Activated CD4-positive, alpha-beta T cell treated with anti-CD3 and anti-CD28 coated beads, Interleukin-2, Interleukin-4, amounts not matched to agents 100 ng/mL and 50 ng/mL, durations not matched to agents 16 hours and 8 hours (primary cell): ENCODE data around the gene MVK.

Experiments
- DNase-seq: peaks from one replicate; pipeline ENCODE4 v3.0.0-alpha.2; 2020; ENCODE audit warnings: low spot score

Gene MVK

DNA sequence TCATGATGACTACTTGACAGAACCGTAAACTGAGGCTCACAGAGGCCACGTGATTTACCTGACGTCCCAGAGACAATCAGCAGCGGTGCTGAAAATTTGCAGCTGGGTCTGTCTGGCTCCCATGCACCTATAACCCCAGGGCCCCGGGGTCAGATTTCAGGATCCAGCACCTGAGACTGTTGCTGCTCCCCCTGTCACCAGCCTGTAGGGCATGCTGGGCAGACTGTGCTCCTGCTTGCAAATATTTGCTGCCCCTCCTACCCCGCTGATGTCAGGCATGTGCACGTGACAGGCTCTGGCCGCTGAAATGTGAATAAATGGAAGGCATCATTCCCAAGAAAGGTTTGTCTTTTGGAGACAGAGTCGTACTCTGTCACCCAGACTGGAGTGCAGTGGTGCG lies 6.3 kb upstream of the MVK start:
- DNase-seq, result no peak

DNA sequence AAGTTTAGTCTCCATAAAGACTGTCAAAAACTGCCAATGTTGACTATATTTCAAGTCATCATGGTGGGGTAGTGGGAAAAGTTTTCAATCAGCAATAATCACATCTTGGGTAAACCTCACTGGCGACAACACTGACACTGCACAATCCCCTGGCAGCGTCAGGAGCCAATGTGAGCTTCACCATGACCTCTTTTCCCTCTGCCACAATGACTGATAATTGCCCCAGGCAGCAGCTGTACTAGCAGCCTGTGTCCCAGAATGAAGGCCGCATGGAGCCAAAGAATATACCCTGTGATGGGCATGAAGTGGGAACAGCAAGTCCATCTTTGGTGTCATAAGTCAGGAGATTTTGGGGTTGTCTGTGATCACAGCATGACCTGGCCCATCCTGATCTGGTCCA lies 5.6 kb upstream of the MVK start:
- no peak for DNase-seq

DNA sequence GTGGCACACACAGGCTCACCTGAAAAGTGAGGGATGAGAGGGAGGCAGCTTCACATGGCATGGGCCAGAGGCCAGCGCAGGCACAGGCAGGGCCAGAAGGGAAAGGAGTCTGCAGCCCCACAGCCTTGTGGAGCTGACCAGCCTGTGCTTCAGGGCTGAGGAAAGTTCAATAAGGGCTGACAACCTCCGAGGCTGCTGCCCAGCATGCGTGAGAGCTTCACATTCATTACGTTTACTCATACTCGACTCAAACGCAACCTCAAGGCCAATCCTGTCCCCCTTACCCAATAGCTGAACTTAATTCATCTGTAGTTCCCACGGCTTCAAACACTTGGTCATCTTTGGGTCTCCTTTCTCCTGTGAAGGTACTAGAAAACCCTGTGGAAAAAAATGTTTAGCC lies 5.1 kb upstream of the MVK start:
- no peak for DNase-seq

DNA sequence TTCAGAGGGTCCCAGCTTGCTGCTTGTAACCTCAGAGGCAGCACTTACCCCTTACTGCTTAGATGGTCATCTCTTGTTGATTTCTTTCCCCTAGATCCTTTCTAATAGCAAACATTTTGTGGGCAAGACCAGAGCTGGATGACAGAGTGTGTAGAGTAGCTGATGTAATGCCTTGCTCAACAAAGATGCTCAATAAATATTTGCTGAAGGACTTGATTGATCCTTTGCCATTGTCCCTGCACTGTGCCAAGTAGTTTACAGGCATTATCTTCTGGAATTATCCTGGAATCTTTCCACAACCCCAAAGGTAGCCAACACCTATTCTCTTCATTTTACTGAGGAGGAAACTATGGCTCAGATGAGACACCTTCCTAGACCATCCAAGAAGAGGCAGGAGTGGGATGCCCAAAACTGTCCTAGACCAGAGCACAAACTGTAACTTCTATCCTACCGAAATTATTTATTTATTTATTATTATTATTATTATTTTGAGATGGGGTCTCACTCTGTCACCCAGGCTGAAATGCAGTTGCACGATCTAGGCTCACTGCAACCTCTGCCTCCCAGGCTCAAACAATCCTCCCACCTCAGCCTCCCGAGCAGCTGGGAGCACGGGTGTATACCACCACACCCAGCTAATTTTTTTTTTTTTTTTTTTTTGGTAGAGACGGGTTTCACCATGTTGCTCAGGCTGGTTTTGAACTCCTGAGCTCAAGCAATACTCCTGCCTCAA lies 1.7 kb upstream of the MVK start:
- DNase-seq, result no peak

DNA sequence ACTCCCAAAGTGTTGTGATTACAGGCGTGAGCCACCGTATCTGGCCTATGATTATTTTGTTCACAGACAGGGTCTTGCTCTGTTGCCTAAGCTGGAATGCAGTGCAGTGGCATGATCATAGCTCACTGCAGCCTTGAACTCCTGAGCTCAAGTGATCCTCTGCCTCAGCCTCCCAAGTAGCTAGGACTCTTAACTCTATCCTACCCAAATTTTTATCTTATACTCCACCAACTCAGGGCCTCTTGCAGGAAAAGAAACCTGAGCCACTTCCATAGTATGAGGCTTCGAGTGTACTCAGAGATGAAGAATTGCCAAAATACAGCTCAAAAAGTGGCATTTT lies 1.1 kb upstream of the MVK start:
- no peak for DNase-seq

DNA sequence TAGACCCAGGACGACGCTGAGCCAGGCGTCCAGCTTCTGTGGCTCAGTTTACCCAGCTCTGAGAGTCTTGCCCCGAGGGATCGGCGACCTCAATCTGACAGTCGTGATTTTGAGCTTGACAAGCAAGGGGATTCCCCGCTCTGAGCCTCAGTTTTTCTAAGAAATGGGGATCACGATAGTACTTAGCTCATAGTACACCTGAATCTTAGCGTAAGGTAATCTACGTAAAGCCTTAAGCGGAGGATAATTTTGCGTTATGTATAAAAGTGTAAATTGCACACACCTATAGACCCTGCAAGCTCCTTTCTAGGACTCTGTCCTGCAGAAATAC lies 285 bp downstream of the MVK start:
- DNase-seq, result no peak

DNA sequence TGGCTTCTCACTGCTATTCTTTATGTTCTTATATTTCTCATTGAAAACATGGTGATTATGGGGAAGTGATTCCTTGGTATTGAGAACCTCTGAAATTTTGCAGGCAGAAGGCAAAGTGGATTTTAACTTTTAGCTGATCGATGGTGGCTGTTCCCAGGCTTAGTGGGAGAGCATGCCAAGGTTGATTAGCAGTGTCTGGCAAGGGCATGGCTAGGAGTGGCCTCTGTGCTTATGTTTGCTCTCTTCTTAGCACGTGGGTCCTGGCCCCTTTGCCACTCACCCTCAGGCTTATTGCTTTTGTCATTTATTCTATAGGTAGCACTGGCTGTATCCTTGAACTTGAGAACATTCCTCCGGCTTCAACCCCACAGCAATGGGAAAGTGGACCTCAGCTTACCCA lies 2.1 kb downstream of the MVK start:
- DNase-seq, result no peak

DNA sequence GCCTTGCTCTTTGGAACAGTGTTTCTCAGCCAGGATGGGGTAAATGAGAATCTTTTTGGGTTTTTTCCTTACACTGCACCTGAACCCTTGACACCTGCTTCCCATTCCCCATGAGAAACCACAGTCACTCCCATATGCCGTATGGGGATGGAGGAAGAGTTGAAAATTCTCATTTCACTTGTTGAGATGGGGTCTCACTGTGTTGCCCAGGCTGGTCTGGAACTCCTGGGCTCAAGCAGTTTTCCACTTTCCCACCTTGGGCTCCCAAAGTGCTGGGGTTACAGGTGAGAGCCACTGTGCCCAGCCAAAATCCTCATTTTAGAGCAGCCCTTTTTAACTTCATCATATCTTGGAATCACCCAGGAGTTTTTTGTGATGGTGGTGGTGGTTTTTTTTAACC lies 3.7 kb downstream of the MVK start:
- DNase-seq, result no peak

DNA sequence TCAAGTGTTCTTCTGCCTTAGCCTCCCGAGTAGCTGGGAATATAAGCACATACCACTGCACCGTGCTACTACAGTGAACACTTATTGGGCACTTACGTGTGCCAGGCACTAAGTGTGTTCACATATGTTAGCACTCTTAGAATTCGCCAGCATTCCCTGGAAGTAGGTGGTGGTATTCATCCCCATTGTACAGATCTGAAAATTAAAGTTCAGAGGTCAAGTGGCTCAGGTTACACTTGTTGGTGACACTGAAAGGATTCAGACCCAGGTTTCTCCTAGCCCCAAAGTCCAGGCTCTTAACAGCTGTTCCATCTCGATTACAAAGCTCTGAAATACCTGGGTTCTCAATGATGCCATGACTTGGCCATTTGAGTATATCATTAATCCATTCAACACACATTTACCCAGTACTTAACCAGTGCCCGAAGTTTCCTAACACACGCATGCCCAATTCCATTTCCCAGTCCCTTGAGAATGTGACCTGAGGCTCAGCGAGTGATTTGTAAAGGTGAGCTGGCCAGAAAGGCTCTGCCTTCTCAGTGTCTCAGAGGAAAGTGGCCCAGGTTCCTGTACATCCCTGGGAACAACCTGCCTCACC lies 4.8 kb downstream of the MVK start:
- no peak for DNase-seq

DNA sequence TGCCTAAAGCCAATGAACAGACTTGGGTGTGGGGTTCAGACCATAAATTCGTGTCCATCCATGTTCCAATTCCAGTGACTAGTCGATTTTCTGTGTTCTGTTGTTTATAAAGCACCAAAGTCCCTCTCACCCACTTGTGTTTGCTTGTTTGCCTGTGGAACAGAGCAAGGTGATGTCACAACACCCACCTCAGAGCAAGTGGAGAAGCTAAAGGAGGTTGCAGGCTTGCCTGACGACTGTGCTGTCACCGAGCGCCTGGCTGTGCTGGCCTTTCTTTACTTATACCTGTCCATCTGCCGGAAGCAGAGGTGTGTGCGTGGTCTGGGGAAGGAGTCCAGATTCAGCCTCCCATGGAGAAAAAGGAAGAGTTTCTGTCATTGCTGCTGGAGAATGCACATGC lies 6.0 kb downstream of the MVK start:
- no peak for DNase-seq

DNA sequence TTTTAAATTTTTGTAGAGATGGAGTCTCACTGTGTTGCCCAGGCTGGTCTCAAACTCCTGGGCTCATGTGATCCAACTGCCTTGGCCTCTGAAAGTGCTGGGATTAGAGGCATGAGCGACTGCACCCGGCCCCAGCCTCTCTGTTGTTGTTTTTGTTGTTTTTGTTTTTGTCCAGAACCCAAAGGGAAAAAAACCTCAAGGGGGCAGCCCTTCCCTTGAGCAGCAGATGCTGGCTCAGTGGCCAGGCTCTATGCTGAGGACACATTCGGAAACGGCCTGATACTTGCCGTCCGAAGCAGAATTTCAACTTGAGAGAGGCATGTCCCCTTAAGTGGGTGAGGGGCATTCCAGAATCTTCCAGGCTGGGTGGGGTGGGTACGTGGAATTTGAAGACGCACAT lies 6.7 kb downstream of the MVK start:
- DNase-seq, result no peak

DNA sequence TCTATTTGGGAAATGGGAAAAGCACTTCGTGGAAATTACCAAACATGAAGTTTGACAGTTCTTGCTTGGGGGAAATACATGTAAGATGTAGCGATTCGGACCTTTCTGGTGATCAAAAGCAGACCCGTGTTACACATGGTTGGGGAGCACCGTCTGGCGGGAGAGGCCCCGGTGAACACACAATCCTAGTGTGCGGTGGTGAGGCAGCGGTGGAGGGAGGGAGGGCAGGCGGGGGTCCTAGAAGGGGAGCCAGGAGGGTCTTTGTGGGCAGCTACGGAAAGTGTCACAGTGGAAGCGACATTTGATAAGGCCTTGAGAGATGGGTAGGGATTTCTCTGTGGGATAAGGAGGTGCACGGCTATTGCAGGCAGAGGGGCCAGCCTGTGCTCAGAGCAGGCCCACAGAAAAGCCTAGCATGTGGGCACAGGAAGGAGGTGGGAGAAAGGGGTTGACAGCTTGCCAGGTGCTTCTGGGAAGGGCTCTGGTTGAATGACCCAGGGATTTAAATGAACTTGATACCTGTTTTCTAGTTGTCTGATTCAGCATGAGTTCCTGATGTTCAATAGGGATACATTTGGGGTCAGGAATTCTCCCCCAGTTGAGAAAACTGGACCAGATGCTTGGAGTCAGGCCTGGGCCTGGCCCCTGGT lies 7.2 kb downstream of the MVK start:
- DNase-seq, result no peak

DNA sequence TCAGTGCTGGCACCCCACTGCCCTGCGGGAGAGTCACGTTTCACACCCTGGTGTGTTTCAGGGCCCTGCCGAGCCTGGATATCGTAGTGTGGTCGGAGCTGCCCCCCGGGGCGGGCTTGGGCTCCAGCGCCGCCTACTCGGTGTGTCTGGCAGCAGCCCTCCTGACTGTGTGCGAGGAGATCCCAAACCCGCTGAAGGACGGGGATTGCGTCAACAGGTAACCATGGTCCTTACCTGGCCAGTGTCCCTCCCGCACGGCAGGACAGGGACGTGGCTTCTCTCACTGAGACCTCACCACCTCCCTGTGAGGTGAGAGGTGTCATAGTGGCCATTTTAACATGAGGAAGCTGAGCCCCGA lies 7.7 kb downstream of the MVK start:
- no peak for DNase-seq

DNA sequence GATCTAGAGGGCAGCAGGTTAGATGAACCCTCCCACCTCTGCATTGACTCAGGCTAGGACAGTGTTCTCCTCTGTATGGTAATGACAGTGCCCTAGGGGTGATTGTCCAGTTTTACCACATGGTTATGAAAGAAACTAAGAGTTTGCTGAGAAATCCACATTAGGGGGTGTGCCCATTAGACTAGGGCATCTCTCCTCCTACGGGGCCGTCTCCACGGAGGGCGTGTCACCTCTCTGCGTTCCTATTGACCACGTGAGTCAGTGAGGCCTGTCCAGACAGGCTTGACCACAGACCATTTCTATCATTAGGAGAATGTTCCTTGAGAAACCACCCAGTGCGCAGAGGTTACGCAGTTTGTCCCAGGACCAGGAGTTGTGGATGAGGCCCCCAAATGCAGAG lies 8.3 kb downstream of the MVK start:
- no peak for DNase-seq

DNA sequence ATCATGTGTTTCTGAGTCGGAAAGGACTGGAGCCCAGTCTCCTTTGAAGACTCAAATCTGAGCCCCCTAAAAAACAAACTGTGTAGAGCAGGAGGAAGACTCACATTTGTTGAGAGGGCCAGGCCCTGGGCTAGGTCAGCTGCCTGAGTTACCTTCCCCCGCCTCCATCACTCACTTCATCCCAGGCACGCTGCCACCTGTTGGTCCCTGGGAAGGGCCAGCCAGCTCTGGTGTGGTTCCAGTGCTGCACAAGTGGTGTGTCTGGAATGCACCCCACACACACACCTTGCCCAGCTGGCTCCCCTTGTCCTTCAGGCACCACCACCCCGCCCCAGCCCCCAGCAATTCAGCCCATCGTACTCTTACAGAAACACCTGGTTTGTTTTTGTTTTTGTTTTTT lies 9.0 kb downstream of the MVK start:
- no peak for DNase-seq

DNA sequence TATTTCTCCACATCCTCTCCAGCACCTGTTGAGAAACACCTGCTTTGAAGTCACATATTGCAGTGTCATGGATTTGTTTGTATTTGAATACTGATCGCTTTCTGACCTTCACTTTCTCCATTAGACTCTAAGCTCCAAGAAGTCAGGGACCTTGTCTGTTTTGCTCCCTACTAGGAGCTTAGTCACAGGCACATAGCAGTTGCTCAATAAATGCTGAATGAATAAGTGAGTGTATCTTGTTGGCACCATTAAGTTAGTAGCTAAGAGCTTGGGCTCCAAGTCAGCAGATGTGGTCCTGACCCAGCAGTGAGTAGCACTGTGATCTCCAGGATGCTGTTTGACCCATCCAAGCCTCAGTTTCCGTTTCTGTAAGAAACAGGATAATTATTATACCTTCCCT lies 10.1 kb downstream of the MVK start:
- DNase-seq, result no peak

DNA sequence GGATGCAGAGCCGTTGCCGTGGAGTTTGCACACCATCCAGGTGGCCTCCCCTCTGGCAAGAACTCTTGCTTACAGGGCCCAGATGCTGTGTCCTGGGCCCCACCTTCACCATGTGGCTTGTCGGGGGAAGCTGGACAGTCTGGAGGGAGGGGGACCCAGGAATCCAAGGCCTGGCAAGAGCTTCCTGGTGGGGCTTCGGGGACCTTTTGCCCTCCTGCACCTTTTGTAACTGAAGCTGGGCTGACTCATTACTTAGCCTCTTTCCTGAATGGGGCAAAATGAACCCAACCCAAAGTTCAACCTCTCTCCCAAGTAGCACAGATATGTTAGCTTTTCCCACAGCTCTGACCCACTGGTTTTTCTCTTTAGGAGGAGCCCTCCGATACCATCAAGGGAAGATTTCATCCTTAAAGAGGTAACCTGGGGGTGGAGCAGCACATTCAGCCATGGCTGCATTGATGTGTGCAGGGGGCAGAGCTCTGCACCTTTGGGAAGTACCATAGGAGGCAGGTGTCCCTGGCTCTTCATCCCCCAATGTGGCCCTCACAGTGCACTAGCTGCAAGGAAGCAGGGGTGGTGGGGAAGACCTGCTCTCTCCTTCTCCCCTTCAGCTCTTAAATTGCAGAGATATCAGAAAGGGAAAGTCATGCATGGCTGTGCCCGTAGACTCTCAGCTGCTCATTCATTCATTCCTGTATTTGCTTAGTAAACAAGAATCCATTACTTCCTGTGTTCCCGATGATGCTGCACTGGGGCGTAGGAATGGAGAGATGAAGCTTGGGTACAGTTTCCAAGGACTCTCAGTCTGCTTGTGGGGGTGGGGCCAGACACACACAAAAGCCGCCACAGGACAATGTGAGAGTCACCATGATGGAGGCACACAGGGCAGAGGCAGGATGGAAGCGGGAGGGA lies 13.0 kb downstream of the MVK start:
- DNase-seq, result no peak

DNA sequence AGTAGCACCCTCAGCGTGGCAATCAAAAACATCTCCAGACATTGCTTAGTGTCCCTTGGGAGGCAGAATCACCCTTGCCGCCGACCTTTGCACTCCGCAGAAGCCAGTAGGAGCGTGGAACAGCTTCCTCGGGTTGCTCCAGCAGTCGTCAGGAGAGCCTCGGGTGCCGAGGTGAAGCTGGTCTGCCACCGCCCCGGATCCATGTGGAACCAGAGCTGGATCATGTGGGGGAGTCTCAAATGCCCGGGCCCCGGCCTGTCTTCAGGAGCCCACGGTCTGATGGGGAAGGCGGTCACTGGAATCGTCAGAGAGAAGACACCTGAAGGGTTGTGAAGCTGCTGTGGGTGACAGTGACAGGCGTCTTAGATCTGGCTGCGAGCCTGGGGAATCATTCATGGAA lies 14.3 kb downstream of the MVK start:
- DNase-seq, result no peak

DNA sequence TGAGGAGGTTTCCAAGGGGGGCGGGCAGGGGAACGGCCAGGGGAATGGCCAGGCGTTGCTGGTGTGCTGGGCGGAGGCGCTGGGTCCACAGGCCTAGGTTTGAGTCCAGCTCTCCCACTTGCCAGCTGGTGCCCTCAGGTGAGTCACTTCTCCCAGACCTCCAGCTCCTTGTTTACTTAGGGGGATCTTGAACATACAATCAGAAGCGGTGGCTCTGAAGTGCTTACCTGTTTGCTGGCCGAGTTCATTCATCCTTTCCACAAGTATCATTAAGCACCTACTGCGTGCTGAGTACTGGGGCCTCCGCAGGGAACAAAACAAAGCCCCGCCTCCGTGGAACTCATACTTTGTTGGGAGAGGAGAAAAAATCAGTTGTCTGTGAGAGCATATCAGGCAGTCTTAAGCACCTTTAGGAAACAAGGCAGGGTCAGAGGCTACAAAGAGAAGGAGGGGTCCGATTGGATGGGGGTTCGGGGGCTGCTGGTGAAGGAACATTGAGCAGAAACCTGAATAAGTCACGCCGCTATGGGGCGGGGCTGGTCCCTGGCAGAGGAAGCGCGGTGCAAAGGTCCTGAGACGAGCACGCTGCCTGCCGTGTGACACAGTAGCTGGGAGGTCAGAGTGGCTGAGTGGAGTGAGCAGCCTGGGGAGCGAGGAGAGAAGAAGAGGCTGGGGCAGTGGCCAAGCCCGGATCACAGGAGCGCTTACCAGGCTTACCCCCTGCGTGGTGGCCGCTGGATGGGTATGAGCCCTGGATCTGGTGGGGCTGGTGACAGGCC lies 15.1 kb downstream of the MVK start:
- no peak for DNase-seq

DNA sequence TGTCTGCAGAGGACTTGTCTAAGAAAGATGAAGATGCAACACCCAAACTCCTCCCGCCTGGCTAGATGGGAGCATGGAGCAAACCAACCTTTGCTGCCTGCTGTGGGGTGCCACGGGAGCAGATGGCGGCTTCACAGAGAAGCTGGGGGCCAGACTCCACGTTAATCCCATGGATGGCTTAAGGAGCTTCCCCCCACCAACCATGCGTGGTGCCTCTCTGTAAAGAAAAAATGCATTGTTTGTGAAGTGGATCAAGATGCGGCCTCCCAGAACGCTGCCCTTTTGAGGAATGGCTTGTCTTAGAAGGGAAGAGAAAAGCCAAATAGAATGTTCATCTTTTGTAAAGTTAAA lies 15.6 kb downstream of the MVK start:
- DNase-seq, result no peak

DNA sequence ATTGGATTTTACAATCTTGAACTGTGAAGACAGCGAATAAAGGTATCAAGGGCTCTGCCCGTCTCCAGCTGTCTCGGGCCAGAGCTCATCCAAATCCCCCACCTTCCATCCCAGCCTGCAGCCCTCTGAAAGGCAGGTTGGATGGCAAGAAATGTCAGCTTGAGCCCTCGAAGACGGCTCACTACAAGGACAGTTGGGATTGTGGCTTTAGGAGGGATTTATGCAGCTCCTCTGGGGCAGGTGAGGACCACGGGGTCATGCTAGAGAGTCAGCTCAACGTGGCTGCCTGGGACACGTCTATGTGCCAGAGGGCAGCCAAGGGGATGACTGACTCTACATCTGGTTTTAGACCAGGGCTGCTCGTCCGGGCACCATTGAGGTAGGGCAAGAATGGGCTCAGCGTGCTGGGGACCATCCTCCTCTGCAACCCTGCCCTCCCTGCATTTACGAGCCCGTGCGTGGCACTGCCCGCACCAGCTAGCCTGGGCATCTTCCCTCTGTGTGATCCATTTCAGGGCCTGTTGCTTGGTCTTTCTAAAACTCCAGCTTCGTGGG lies 16.2 kb downstream of the MVK start:
- no peak for DNase-seq

DNA sequence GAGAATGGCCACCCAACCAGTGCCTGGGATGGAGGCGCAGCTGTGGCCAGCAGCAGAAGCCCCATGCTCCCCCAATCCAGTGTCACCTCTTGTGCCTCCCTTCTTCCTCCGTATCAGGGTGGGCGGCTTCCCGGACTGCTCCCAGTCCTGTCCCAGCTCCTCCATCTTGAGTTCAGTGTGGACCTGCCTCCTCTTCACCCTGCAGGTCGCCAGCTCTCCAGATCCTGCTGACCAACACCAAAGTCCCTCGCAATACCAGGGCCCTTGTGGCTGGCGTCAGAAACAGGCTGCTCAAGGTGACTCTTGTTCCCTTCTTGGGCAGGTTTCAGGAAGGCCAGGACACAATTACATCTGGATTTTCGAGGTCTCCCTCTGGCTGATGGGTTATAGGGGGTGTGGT lies 17.0 kb downstream of the MVK start:
- no peak for DNase-seq
